GM23338 (cell line): Measurements from ENCODE around the gene NOTO. TPM values are rescaled to one million over a fixed set of nuclear protein-coding genes. Genes with fewer than 3 reads are reported as not detected.
A peak's percentile ranks its signal among the peaks of the same experiment; 100 is the strongest.

ENCODE experiments used
- ATAC-seq: fragments of 200-7000 bp; cut with Tn5 transposase; 3 replicates; pipeline ENCODE4 v1.9.1; 2020
- DNase-seq: peaks from one replicate; pipeline ENCODE4 v3.0.0-alpha.2; 2015; ENCODE audit warnings: low spot score
- H2AFZ ChIP-seq: fragments of 200-600 bp; sonication (generic); 2 replicates; pipeline ENCODE4 v1.8.0; 2016; ENCODE audit warnings: antibody characterized with exemption, mild to moderate bottlenecking, moderate library complexity
- H3F3A ChIP-seq: fragments of 200-600 bp; sonication (generic); replicated peaks from 2 replicates; pipeline ENCODE4 v1.8.0; 2017; ENCODE audit warnings: antibody characterized with exemption, mixed run types, low read depth
- H3K27ac ChIP-seq: fragments of 200-600 bp; sonication (generic); 2 replicates; pipeline ENCODE4 v1.6.1; 2016; ENCODE audit warnings: low read depth
- H3K27me3 ChIP-seq: fragments of 200-600 bp; sonication (generic); 2 replicates; pipeline ENCODE4 v1.8.0; 2016; ENCODE audit warnings: mild to moderate bottlenecking, mixed run types, moderate library complexity; ENCODE audit not compliant: insufficient read depth
- H3K36me3 ChIP-seq: fragments of 200-600 bp; sonication (generic); 2 replicates; pipeline ENCODE4 v1.8.0; 2016; ENCODE audit warnings: mild to moderate bottlenecking; ENCODE audit not compliant: insufficient read depth
- H3K4me1 ChIP-seq: fragments of 200-600 bp; sonication (generic); 2 replicates; pipeline ENCODE4 v1.8.0; 2016; ENCODE audit warnings: mild to moderate bottlenecking, moderate library complexity; ENCODE audit not compliant: insufficient read depth
- H3K4me2 ChIP-seq: fragments of 200-600 bp; sonication (generic); 2 replicates; pipeline ENCODE4 v1.7.1; 2017; ENCODE audit warnings: mixed run types
- H3K4me3 ChIP-seq: fragments of 200-600 bp; sonication (generic); 2 replicates; pipeline ENCODE4 v1.6.1; 2016; ENCODE audit warnings: mixed run types
- H3K79me2 ChIP-seq: fragments of 200-600 bp; sonication (generic); replicated peaks from 2 replicates; pipeline ENCODE4 v1.8.0; 2017; ENCODE audit warnings: mild to moderate bottlenecking; ENCODE audit not compliant: insufficient read depth
- H3K9me2 ChIP-seq: fragments of 200-600 bp; sonication (generic); 2 replicates; pipeline ENCODE4 v1.8.0; 2017; ENCODE audit not compliant: insufficient read depth
- H4K20me1 ChIP-seq: fragments of 200-600 bp; sonication (generic); replicated peaks from 2 replicates; pipeline ENCODE4 v1.8.0; 2017; ENCODE audit warnings: mild to moderate bottlenecking; ENCODE audit not compliant: insufficient read depth
- H3K27ac Mint-ChIP-seq: 2 replicates; pipeline ENCODE4 v1.8.0; 2020; ENCODE audit warnings: inconsistent platforms, mild to moderate bottlenecking, moderate library complexity, mixed read lengths
- H3K27me3 Mint-ChIP-seq: 3 replicates; pipeline ENCODE4 v1.8.0; 2022; ENCODE audit warnings: low read depth, mild to moderate bottlenecking, moderate library complexity, mixed read lengths, inconsistent platforms; ENCODE audit not compliant: insufficient read depth, poor library complexity
- H3K36me3 Mint-ChIP-seq: 3 replicates; pipeline ENCODE4 v1.8.0; 2021; ENCODE audit warnings: low read depth, mild to moderate bottlenecking, inconsistent platforms, moderate library complexity, mixed read lengths
- H3K4me1 Mint-ChIP-seq: 3 replicates; pipeline ENCODE4 v1.8.0; 2020; ENCODE audit warnings: mild to moderate bottlenecking, inconsistent platforms, mixed read lengths
- H3K4me3 Mint-ChIP-seq: 3 replicates; pipeline ENCODE4 v1.8.0; 2021; ENCODE audit warnings: moderate library complexity, mild to moderate bottlenecking, inconsistent platforms, mixed read lengths
- H3K9me3 Mint-ChIP-seq: 3 replicates; pipeline ENCODE4 v1.8.0; 2020; ENCODE audit warnings: moderate library complexity, mild to moderate bottlenecking, inconsistent platforms, mixed read lengths
- JUNB ChIP-seq: IDR thresholded peaks from one replicate; pipeline ENCODE4 v1.6.1; 2016; ENCODE audit warnings: antibody characterized with exemption; ENCODE audit not compliant: unreplicated experiment
- NANOG ChIP-seq: IDR thresholded peaks from 2 replicates; pipeline ENCODE4 v1.6.1; 2016; ENCODE audit warnings: antibody characterized with exemption, borderline replicate concordance
- POLR2AphosphoS5 ChIP-seq: IDR thresholded peaks from 2 replicates; pipeline ENCODE4 v1.6.1; 2016; ENCODE audit warnings: antibody characterized with exemption, low read depth
- polyA plus RNA-seq: library from polyadenylated mRNA; unstranded; fragments of >200 nt; fragmentation: Nextera tagmentation; extraction: Ambion mirVana; gene quantifications from 2 replicates; pipeline ENCODE4 v1.2.1, GENCODE V29; 2016
- total RNA-seq: library from RNA; depleted of rRNA; stranded (reverse); fragments of >200 nt; shearing (Covaris generic); gene quantifications from 2 replicates; pipeline ENCODE4 v1.2.3, GENCODE V29; 2014
- TF ChIP-seq, protein P1 (sequence below): fragments of 250-450 bp; sonication (Bioruptor Pico); IDR thresholded peaks from 2 replicates; pipeline ENCODE4 v1.5.0; 2020; ENCODE audit warnings: mild to moderate bottlenecking, moderate library complexity
- TF ChIP-seq, protein P2 (sequence below): IDR thresholded peaks from one replicate; pipeline ENCODE4 v1.6.1; 2018; ENCODE audit warnings: antibody characterized with exemption; ENCODE audit not compliant: unreplicated experiment

NOTO gene
- total and polyA plus RNA-seq, 2 experiments from 2014 or later: 0.06 to 0.73 TPM

DNA sequence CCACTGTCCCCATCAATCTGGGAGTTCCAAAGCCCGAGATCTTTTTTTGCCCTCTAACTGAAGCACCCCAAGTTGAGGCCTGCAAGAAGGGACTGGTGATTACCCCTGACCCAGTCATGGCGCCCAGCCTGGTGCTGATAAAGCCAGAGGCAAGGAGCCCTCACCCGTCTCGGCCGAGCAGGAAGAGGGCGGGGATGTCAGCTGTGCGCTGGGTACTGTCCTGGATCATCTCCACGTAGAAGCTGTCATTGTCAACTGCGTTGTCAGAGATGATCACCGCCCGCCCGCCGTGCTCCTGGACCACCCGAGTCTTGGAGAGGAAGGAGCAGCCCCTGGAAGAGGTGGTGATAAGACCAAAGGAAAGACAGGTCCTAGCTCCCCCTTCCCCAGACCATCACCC, 26.3 kb downstream of the NOTO start:
- H3K4me3 Mint-ChIP-seq: no peak overlapping the region

More for the DNA sequence above, 26.3 kb downstream of the NOTO start:
- no peaks in the 10 kb centered on the region; the same call in 1 of the 2 replicates for H4K20me1 ChIP-seq
- DNase-seq: no peak
- no peak overlapping the region for H3K27ac Mint-ChIP-seq
- no peak for TF ChIP-seq JUNB
- TF ChIP-seq NANOG: no peak
- TF ChIP-seq POLR2AphosphoS5: 0 out of 2 replicates have a peak, but pooled peaks have one; percentile 12
- TF ChIP-seq, protein P1, sequence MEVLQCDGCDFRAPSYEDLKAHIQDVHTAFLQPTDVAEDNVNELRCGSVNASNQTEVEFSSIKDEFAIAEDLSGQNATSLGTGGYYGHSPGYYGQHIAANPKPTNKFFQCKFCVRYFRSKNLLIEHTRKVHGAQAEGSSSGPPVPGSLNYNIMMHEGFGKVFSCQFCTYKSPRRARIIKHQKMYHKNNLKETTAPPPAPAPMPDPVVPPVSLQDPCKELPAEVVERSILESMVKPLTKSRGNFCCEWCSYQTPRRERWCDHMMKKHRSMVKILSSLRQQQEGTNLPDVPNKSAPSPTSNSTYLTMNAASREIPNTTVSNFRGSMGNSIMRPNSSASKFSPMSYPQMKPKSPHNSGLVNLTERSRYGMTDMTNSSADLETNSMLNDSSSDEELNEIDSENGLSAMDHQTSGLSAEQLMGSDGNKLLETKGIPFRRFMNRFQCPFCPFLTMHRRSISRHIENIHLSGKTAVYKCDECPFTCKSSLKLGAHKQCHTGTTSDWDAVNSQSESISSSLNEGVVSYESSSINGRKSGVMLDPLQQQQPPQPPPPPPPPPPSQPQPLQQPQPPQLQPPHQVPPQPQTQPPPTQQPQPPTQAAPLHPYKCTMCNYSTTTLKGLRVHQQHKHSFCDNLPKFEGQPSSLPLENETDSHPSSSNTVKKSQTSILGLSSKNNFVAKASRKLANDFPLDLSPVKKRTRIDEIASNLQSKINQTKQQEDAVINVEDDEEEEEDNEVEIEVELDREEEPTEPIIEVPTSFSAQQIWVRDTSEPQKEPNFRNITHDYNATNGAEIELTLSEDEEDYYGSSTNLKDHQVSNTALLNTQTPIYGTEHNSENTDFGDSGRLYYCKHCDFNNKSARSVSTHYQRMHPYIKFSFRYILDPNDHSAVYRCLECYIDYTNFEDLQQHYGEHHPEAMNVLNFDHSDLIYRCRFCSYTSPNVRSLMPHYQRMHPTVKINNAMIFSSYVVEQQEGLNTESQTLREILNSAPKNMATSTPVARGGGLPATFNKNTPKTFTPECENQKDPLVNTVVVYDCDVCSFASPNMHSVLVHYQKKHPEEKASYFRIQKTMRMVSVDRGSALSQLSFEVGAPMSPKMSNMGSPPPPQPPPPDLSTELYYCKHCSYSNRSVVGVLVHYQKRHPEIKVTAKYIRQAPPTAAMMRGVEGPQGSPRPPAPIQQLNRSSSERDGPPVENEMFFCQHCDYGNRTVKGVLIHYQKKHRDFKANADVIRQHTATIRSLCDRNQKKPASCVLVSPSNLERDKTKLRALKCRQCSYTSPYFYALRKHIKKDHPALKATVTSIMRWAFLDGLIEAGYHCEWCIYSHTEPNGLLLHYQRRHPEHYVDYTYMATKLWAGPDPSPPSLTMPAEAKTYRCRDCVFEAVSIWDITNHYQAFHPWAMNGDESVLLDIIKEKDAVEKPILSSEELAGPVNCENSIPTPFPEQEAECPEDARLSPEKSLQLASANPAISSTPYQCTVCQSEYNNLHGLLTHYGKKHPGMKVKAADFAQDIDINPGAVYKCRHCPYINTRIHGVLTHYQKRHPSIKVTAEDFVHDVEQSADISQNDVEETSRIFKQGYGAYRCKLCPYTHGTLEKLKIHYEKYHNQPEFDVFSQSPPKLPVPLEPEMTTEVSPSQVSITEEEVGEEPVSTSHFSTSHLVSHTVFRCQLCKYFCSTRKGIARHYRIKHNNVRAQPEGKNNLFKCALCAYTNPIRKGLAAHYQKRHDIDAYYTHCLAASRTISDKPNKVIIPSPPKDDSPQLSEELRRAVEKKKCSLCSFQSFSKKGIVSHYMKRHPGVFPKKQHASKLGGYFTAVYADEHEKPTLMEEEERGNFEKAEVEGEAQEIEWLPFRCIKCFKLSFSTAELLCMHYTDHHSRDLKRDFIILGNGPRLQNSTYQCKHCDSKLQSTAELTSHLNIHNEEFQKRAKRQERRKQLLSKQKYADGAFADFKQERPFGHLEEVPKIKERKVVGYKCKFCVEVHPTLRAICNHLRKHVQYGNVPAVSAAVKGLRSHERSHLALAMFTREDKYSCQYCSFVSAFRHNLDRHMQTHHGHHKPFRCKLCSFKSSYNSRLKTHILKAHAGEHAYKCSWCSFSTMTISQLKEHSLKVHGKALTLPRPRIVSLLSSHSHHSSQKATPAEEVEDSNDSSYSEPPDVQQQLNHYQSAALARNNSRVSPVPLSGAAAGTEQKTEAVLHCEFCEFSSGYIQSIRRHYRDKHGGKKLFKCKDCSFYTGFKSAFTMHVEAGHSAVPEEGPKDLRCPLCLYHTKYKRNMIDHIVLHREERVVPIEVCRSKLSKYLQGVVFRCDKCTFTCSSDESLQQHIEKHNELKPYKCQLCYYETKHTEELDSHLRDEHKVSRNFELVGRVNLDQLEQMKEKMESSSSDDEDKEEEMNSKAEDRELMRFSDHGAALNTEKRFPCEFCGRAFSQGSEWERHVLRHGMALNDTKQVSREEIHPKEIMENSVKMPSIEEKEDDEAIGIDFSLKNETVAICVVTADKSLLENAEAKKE (CRISPR knock-in tag): no peak
- TF ChIP-seq, protein P2, sequence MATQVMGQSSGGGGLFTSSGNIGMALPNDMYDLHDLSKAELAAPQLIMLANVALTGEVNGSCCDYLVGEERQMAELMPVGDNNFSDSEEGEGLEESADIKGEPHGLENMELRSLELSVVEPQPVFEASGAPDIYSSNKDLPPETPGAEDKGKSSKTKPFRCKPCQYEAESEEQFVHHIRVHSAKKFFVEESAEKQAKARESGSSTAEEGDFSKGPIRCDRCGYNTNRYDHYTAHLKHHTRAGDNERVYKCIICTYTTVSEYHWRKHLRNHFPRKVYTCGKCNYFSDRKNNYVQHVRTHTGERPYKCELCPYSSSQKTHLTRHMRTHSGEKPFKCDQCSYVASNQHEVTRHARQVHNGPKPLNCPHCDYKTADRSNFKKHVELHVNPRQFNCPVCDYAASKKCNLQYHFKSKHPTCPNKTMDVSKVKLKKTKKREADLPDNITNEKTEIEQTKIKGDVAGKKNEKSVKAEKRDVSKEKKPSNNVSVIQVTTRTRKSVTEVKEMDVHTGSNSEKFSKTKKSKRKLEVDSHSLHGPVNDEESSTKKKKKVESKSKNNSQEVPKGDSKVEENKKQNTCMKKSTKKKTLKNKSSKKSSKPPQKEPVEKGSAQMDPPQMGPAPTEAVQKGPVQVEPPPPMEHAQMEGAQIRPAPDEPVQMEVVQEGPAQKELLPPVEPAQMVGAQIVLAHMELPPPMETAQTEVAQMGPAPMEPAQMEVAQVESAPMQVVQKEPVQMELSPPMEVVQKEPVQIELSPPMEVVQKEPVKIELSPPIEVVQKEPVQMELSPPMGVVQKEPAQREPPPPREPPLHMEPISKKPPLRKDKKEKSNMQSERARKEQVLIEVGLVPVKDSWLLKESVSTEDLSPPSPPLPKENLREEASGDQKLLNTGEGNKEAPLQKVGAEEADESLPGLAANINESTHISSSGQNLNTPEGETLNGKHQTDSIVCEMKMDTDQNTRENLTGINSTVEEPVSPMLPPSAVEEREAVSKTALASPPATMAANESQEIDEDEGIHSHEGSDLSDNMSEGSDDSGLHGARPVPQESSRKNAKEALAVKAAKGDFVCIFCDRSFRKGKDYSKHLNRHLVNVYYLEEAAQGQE: no peak
- H3K27me3 ChIP-seq: no peaks in the 10 kb centered on the region
- peaks cover 9% of the 10 kb centered on the region for H3K27me3 Mint-ChIP-seq
- H3K4me1 ChIP-seq: no peaks in the 10 kb centered on the region; the same call in 1 of the 2 replicates
- peaks cover under 1% of the 10 kb centered on the region; the same call in 1 of the 2 replicates for H3F3A ChIP-seq
- H3K36me3 ChIP-seq: no peaks in the 10 kb centered on the region; the same call in 1 of the 2 replicates
- no peak overlapping the region for H3K27ac ChIP-seq
- H3K79me2 ChIP-seq: no peaks in the 10 kb centered on the region
- no peak for ATAC-seq
- no peak overlapping the region for H3K4me2 ChIP-seq
- H3K9me2 ChIP-seq: no peaks in the 10 kb centered on the region
- H3K4me3 ChIP-seq: no peak overlapping the region
- no peak overlapping the region for H2AFZ ChIP-seq
- H3K36me3 Mint-ChIP-seq: peaks cover 6% of the 10 kb centered on the region; the same call in 2 of the 3 replicates
- H3K9me3 Mint-ChIP-seq: no peaks in the 10 kb centered on the region
- peaks cover 4% of the 10 kb centered on the region; the same call in 2 of the 3 replicates for H3K4me1 Mint-ChIP-seq
